Measurements from ENCODE around the gene ELANE. TPM values are rescaled to one million over a fixed set of nuclear protein-coding genes. Genes with fewer than 3 reads are reported as not detected.

ELANE gene
- total RNA-seq, 2 experiments from 2014 or later: not detected

GRCh38 chr19:861141-861755 lies 9.1 kb downstream of the ELANE start:
- ChIA-PET POLR2A (no interaction called here), CTCF (ENCODE audit: unreplicated experiment) (no interaction called here)
- H3K4me3 ChIP-seq (ENCODE audit: low read depth, low read length, poor library complexity, severe bottlenecking): no peak overlapping the region
- TF ChIP-seq CTCF (conservative IDR thresholded peaks at IDR 0.05; ENCODE audit: low read length): no peak
- no peak for TF ChIP-seq EZH2phosphoT487 (IDR thresholded peaks at IDR 0.05; ENCODE audit: borderline replicate concordance, low read depth, low read length)
- no peak for DNase-seq (ENCODE audit: low spot score)
- intact Hi-C loops (cut with micrococcal nuclease; ENCODE audit: unreplicated experiment): no loop called here
- H3K9me3 ChIP-seq (ENCODE audit: low read length): no peaks in the 10 kb centered on the region
- BruUV-seq (replicated peaks): no TSS peak
- H3K79me2 ChIP-seq (ENCODE audit: insufficient read depth, low read depth, low read length): no peaks in the 10 kb centered on the region
- no peaks in the 10 kb centered on the region for H4K20me1 ChIP-seq (ENCODE audit: insufficient read depth, low read length)
- peak overlapping the region; percentile 50; the same call in 1 of the 2 replicates for H3K4me2 ChIP-seq (ENCODE audit: low read length)
- peaks cover 31% of the 10 kb centered on the region for H3K4me1 ChIP-seq (ENCODE audit: insufficient read depth, low read length, poor library complexity, severe bottlenecking)
- no peaks in the 10 kb centered on the region for H3K36me3 ChIP-seq (ENCODE audit: insufficient read depth, low read length)
- H3K9me2 ChIP-seq (ENCODE audit: insufficient read depth, low read length): no peaks in the 10 kb centered on the region
- no peak overlapping the region for H2AFZ ChIP-seq (ENCODE audit: low read length)
- H3K27ac ChIP-seq (ENCODE audit: low read depth, low read length, poor library complexity, severe bottlenecking): no peak overlapping the region

- Histone ChIP-seq H3K79me2 (ENCODE audit: insufficient read depth, low read depth, low read length) (no peaks in the 10 kb centered on the region), H3K36me3 (ENCODE audit: insufficient read depth, low read length) (no peaks in the 10 kb centered on the region), H3K4me2 (ENCODE audit: low read length) (peak overlapping the region; percentile 83), H3K9me2 (ENCODE audit: insufficient read depth, low read length) (no peaks in the 10 kb centered on the region), H4K20me1 (ENCODE audit: insufficient read depth, low read length) (no peaks in the 10 kb centered on the region), H2AFZ (ENCODE audit: low read length) (no peak overlapping the region; the same call in 1 of the 2 replicates), H3K9me3 (ENCODE audit: low read length) (no peaks in the 10 kb centered on the region), H3K4me3 (ENCODE audit: low read depth, low read length, poor library complexity, severe bottlenecking) (peak overlapping the region; percentile 59), H3K27ac (ENCODE audit: low read depth, low read length, poor library complexity, severe bottlenecking) (peak overlapping the region; percentile 50), H3K4me1 (ENCODE audit: insufficient read depth, low read length, poor library complexity, severe bottlenecking) (peaks cover 31% of the 10 kb centered on the region)
- TF ChIP-seq CTCF (conservative IDR thresholded peaks at IDR 0.05; ENCODE audit: low read length): peak; percentile 64
- TF ChIP-seq EZH2phosphoT487 (IDR thresholded peaks at IDR 0.05; ENCODE audit: borderline replicate concordance, low read depth, low read length): no peak
- intact Hi-C loops (cut with micrococcal nuclease; ENCODE audit: unreplicated experiment): loop anchor here (1.0 to 2.0 kb wide), 6 partner anchors 31 to 312 kb away; partner anchors contain the start of genes KISS1R, MED16, RNU6-9 and SBNO2
- DNase-seq (ENCODE audit: low spot score): peak; percentile 93
- ChIA-PET POLR2A (interaction anchor here (0.5 kb wide), 1 partner anchor 104 kb away, joined by 5 read pairs; no protein-coding TSS in a partner anchor), CTCF (ENCODE audit: unreplicated experiment) (no interaction called here)
- no TSS peak for BruUV-seq (replicated peaks)
Measured at GRCh38 chr19:861756-862580, 9.9 kb downstream of the ELANE start.

All from OCI-LY7 (cell line).